Measurements from ENCODE around the gene MRPL58.
"Not testable (repeated sequence)": the region's sequence is repeated elsewhere in the genome, so short reads cannot be mapped to it uniquely, and the experiment has no call there.

The MRPL58 gene

GRCh38 chr17:75012346-75013091 lies at the start of gene MRPL58:
Gene MRPL58, plus strand, starts transcription at chr17:75012670. Its CDS starts 17 bp downstream, at chr17:75012687.
- DNase-seq, result peak; percentile 67

GRCh38 chr17:74963656-74964055 lies 48.8 kb upstream of the MRPL58 start:
- DNase-seq, result no peak

GRCh38 chr17:74964246-74964761 lies 48.2 kb upstream of the MRPL58 start:
- no peak for DNase-seq

- no peak for DNase-seq
These were observed 47.4 kb upstream of the MRPL58 start for GRCh38 chr17:74964988-74965622.

- no peak for DNase-seq
These were observed 44.1 kb upstream of the MRPL58 start for GRCh38 chr17:74968361-74968780.

- not testable (repeated sequence) for DNase-seq
These were observed 43.0 kb upstream of the MRPL58 start for GRCh38 chr17:74969501-74969900.

- DNase-seq, result no peak
These were observed 42.1 kb upstream of the MRPL58 start for GRCh38 chr17:74970395-74970794.

- no peak for DNase-seq
These were observed 41.2 kb upstream of the MRPL58 start for GRCh38 chr17:74971069-74971841.

- no peak for DNase-seq
These were observed 40.7 kb upstream of the MRPL58 start for GRCh38 chr17:74971842-74972106.

- DNase-seq, result no peak
These were observed 40.1 kb upstream of the MRPL58 start, which contains the start of gene HID1 for GRCh38 chr17:74972107-74972972. Gene HID1, minus strand, starts transcription at chr17:74972759. Its CDS starts 103 bp downstream, at chr17:74972656.

GRCh38 chr17:74972973-74973328 lies 39.5 kb upstream of the MRPL58 start:
- DNase-seq, result no peak

GRCh38 chr17:74975943-74976342 lies 36.5 kb upstream of the MRPL58 start:
- DNase-seq, result no peak

- DNase-seq, result no peak
These were observed 34.7 kb upstream of the MRPL58 start for GRCh38 chr17:74977802-74978201.

GRCh38 chr17:74978240-74978639 lies 34.2 kb upstream of the MRPL58 start:
- DNase-seq, result no peak

- no peak for DNase-seq
These were observed 32.9 kb upstream of the MRPL58 start for GRCh38 chr17:74979408-74980146.

- DNase-seq, result no peak
These were observed 31.0 kb upstream of the MRPL58 start for GRCh38 chr17:74981318-74981978.

GRCh38 chr17:74981979-74982662 lies 30.3 kb upstream of the MRPL58 start:
- DNase-seq, result peak; percentile 73

GRCh38 chr17:74982663-74983313 lies 29.7 kb upstream of the MRPL58 start:
- not testable (repeated sequence) for DNase-seq

- DNase-seq, result no peak
These were observed 26.3 kb upstream of the MRPL58 start for GRCh38 chr17:74986206-74986576.

- peak; percentile 78 for DNase-seq
These were observed 25.0 kb upstream of the MRPL58 start, which contains the start of gene CDR2L for GRCh38 chr17:74987418-74987908. Gene CDR2L, plus strand, starts transcription at chr17:74987632. Its CDS starts 412 bp downstream, at chr17:74988044.

All from 8988T (cell line).